ENCODE results near the gene GPBAR1. TPM values are rescaled to one million over a fixed set of nuclear protein-coding genes. Genes with fewer than 3 reads are reported as not detected.

GPBAR1 gene
- total and polyA plus RNA-seq, 2 of the 8 experiments (the other 6 are each of a cell fraction or from before 2014, with no cell fraction given): 0.32 to 0.59 TPM

DNA sequence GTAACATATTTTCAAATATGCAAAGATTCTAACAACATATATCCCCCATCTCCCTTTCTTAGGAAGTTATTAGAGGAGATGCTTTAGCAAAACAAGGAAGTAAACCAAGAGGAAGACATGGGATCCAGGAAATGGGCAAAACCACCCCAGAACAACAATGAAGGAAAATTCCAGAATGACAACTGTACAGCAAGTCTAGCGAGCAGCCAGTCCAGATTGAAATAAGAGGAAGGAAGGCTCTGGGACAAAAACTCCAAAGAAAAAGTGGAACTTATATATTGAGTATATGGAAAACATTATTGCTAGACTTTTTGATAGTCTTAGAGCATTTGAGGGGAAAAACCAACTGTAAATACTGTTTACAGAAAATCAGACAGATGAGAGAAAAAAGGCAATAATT lies 46.7 kb upstream of the GPBAR1 start:
- no peaks in the 10 kb centered on the region for H3K9me3 ChIP-seq (ENCODE audit: insufficient read depth in 2 of 2, low read depth in 1 of 2, low read length in 1 of 2)
- H3K4me1 ChIP-seq (replicated peaks in 1 of 4; ENCODE audit: control insufficient read depth in 3 of 4, insufficient read depth in 4 of 4, low read length in 3 of 4): peaks cover 0 to 7% (median 0%) of the 10 kb centered on the region in 4 experiments; a peak in 2 of 7 replicates
- H2BK120ac ChIP-seq (replicated peaks; ENCODE audit: low read depth, low read length): no peak overlapping the region
- H3K4me2 ChIP-seq (ENCODE audit: insufficient read depth in 1 of 2, low read depth in 2 of 2, low read length in 2 of 2): no peak overlapping the region
- H3K18ac ChIP-seq (ENCODE audit: extremely low read depth, low read length): no peak overlapping the region
- H3K23me2 ChIP-seq (ENCODE audit: low read depth, low read length): peaks cover 2% of the 10 kb centered on the region; the same call in 1 of the 2 replicates
- no peak overlapping the region for H4K8ac ChIP-seq (ENCODE audit: extremely low read depth, insufficient read depth, low read length)
- H2BK15ac ChIP-seq (ENCODE audit: low read length): no peak overlapping the region
- H3K56ac ChIP-seq (replicated peaks; ENCODE audit: insufficient read length, low read depth, low read length): no peak overlapping the region
- no peak overlapping the region for H4K91ac ChIP-seq (replicated peaks; ENCODE audit: insufficient read length, low read length)
- no peak overlapping the region for H3K23ac ChIP-seq (ENCODE audit: insufficient read length)
- H3K79me1 ChIP-seq (ENCODE audit: low read depth, low read length): peaks cover 9% of the 10 kb centered on the region; the same call in 1 of the 2 replicates
- H2AK5ac ChIP-seq (ENCODE audit: low read depth, low read length): no peak overlapping the region
- no peak overlapping the region for H2BK12ac ChIP-seq (ENCODE audit: low read depth, low read length)
- H2AFZ ChIP-seq (ENCODE audit: low read length): no peak overlapping the region
- no peak overlapping the region for H3K27ac ChIP-seq (ENCODE audit: low read depth, low read length)
- CTCF ChIA-PET (ENCODE audit: partially characterized antibody): no interaction called here
- no peak for FAIRE-seq
- DNase-seq (ENCODE audit: low read depth in 1 of 2, low spot score in 2 of 2): no peak
- no peak overlapping the region for H3K14ac ChIP-seq (ENCODE audit: insufficient read length)
- no peak overlapping the region for H2BK20ac ChIP-seq (ENCODE audit: low read length)
- peaks cover 16 to 17% of the 10 kb centered on the region in 2 experiments for H3K79me2 ChIP-seq (ENCODE audit: control insufficient read depth in 1 of 2, insufficient read depth in 2 of 2, low read length in 2 of 2)
- 91% methylated on average over 1 of the region's 1 CpG; no CpG with 5 or more reads in 1 of the 2 experiments for WGBS, 2 experiments (ENCODE audit: extremely low coverage in 1 of 2, insufficient coverage in 1 of 2, insufficient read length in 1 of 2, insufficient replicate concordance in 2 of 2, low coverage in 1 of 2, low lambda C conversion rate in 2 of 2, missing lambda C conversion rate in 1 of 2)
- no peaks in the 10 kb centered on the region for H3K27me3 ChIP-seq (replicated peaks in 1 of 4; ENCODE audit: control insufficient read depth in 3 of 4, extremely low read depth in 1 of 4, insufficient read depth in 3 of 4, low read length in 3 of 4)
- no peak overlapping the region for H3K4me3 ChIP-seq (ENCODE audit: extremely low read depth in 1 of 4, insufficient read depth in 2 of 4, low read depth in 3 of 4, low read length in 4 of 4)
- H4K5ac ChIP-seq (ENCODE audit: insufficient read length, low read depth, low read length): no peak overlapping the region
- POLR2A ChIA-PET (ENCODE audit: partially characterized antibody): no interaction called here
- H3K4ac ChIP-seq (replicated peaks; ENCODE audit: insufficient read length, low read depth, low read length): no peak overlapping the region
- H3K36me3 ChIP-seq (ENCODE audit: control insufficient read depth in 2 of 4, insufficient read depth in 4 of 4, low read length in 3 of 4): no peaks in the 10 kb centered on the region
- H4K20me1 ChIP-seq (replicated peaks in 1 of 2; ENCODE audit: control insufficient read depth in 1 of 2, insufficient read depth in 2 of 2, low read length in 2 of 2): no peaks in the 10 kb centered on the region
- no peak overlapping the region for H3K9ac ChIP-seq (replicated peaks in 1 of 4; ENCODE audit: extremely low read depth in 1 of 4, low read depth in 3 of 4, low read length in 3 of 4)
- H2BK5ac ChIP-seq (ENCODE audit: low read depth, low read length): no peak overlapping the region
- TF ChIP-seq BRCA1 (IDR thresholded peaks at IDR 0.05; ENCODE audit: low read depth, low read length) (no peak), TBP (IDR thresholded peaks at IDR 0.05; ENCODE audit: low read depth, low read length) (no peak), SUZ12 (IDR thresholded peaks at IDR 0.05; ENCODE audit: low read length) (no peak), KDM5A (IDR thresholded peaks at IDR 0.05; ENCODE audit: low read length) (no peak), SP4 (IDR thresholded peaks at IDR 0.05; ENCODE audit: low read length) (no peak), RXRA (IDR thresholded peaks at IDR 0.05; ENCODE audit: insufficient read depth, low read depth, low read length) (no peak), PHF8 (conservative IDR thresholded peaks at IDR 0.05; ENCODE audit: low read depth, low read length) (no peak), RNF2 (IDR thresholded peaks at IDR 0.05; ENCODE audit: borderline replicate concordance, low read depth, low read length, missing control alignments, poor library complexity, severe bottlenecking) (no peak), RFX5 (IDR thresholded peaks at IDR 0.05; ENCODE audit: borderline replicate concordance, low read depth, low read length) (no peak), TCF12 (IDR thresholded peaks at IDR 0.05; ENCODE audit: low read depth, low read length) (no peak), SAP30 (IDR thresholded peaks at IDR 0.05; ENCODE audit: insufficient read depth, insufficient replicate concordance, low read length) (no peak)
- TF ChIP-seq, protein P1, sequence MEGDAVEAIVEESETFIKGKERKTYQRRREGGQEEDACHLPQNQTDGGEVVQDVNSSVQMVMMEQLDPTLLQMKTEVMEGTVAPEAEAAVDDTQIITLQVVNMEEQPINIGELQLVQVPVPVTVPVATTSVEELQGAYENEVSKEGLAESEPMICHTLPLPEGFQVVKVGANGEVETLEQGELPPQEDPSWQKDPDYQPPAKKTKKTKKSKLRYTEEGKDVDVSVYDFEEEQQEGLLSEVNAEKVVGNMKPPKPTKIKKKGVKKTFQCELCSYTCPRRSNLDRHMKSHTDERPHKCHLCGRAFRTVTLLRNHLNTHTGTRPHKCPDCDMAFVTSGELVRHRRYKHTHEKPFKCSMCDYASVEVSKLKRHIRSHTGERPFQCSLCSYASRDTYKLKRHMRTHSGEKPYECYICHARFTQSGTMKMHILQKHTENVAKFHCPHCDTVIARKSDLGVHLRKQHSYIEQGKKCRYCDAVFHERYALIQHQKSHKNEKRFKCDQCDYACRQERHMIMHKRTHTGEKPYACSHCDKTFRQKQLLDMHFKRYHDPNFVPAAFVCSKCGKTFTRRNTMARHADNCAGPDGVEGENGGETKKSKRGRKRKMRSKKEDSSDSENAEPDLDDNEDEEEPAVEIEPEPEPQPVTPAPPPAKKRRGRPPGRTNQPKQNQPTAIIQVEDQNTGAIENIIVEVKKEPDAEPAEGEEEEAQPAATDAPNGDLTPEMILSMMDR (IDR thresholded peaks at IDR 0.05; ENCODE audit: control extremely low read depth in 1 of 3, insufficient read depth in 1 of 3, low read depth in 1 of 3, low read length in 3 of 3): no peak
